AG09319 (cell line): ENCODE data around the gene DIP2C.

ENCODE experiments used
- DNase-seq: peaks from one replicate; pipeline ENCODE4 v3.0.0-alpha.2; 2010; ENCODE audit warnings: low read depth; ENCODE audit errors: extremely low read depth
- CTCF ChIP-seq: IDR thresholded peaks from 2 replicates; pipeline ENCODE4 v1.5.1; 2011; ENCODE audit warnings: low read depth, mild to moderate bottlenecking, inconsistent platforms, low read length, moderate library complexity

The DIP2C gene

GRCh38 chr10:604716-605631, 84.5 kb downstream of the DIP2C start:
- no peak for TF ChIP-seq CTCF
- no peak for DNase-seq

- no peak for DNase-seq
- no peak for TF ChIP-seq CTCF
Observed at GRCh38 chr10:603745-604144, 85.7 kb downstream of the DIP2C start.

DNA sequence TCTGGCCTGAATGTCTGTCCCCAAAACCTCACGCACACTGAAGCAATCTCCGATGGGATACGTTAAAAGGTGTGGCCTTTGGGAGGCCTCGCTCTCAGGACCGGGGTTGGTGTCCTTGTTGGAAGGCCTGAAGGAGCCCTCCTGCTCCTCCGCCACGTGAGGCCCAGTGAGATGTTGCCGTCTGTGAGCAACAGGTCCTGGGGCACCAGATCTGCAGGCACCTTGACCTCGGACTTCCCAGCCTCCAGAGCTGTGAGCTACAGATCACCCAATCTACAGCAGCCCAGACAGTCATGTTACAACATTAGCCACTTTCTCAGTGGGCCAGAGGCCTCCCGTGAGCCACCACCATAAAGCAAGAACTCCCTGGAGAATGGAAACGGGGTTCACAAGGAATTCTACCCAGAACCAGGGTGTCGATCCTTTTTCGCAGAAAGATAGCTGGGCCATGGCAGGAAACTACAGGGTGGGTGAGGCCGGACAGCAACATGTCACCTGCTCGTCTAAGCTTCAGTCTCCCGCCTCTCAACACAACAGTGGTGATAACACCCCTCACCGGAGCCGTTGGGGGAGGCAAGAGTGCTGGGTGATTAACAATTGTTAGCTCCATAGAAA, 87.0 kb downstream of the DIP2C start:
- DNase-seq = no peak
- no peak for TF ChIP-seq CTCF

DNA sequence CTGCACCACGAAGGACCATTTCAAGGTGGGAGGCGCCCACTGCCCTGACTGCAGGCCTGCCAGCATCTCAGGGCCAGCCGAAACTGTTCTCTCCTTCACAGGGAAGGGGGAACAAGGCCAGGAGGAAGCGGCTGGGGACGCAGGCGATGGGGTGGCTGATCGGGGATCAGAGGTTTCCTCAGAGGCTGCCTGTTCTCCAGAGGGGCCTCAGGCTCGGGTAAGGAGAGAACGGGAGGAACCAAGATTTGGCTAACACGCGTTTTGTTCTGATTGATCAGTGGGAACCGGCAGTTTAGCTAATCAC, 87.9 kb downstream of the DIP2C start:
- no peak for DNase-seq
- no peak for TF ChIP-seq CTCF

GRCh38 chr10:600876-601659, 88.4 kb downstream of the DIP2C start:
- DNase-seq = no peak
- no peak for TF ChIP-seq CTCF

- no peak for DNase-seq
- no peak for TF ChIP-seq CTCF
Observed at GRCh38 chr10:600234-600633, 89.2 kb downstream of the DIP2C start.

DNA sequence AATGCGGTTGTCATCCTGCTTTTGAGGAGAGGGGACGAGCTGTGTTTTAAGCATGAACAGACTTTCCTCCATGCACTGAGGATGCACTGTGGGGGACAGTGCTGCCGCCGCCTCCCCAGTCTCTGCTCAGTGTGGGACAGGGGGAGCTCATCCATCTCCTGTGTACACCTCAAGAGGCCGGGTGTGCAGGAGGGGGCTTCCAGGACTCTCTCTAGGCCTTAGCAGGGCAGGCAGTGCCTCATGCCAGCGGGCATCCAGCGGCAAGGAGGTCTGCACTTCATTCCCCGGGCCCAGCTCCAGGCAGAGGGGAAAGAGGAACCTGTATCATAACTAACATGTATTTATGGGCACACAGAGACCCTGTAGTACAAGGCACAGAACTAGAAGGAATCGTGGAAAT, 89.7 kb downstream of the DIP2C start:
- TF ChIP-seq CTCF = no peak
- DNase-seq = no peak
